Mucosa of stomach (tissue), 1 donor: ENCODE results near the gene ACMSD.
"Not testable (repeated sequence)": the region's sequence is repeated elsewhere in the genome, so short reads cannot be mapped to it uniquely, and the experiment has no call there.

Experiments
- H3K27me3 ChIP-seq: one replicate; pipeline ENCODE4 v1.7.0; 2013; ENCODE audit warnings: mild to moderate bottlenecking, low read length; ENCODE audit not compliant: control insufficient read depth, insufficient read depth
- H3K36me3 ChIP-seq: one replicate; pipeline ENCODE4 v1.7.0; 2013; ENCODE audit warnings: low read length; ENCODE audit not compliant: control insufficient read depth, insufficient read depth
- H3K4me1 ChIP-seq: one replicate; pipeline ENCODE4 v1.7.0; 2013; ENCODE audit warnings: mild to moderate bottlenecking, low read length; ENCODE audit not compliant: control insufficient read depth, insufficient read depth
- H3K4me3 ChIP-seq: one replicate; pipeline ENCODE4 v1.7.0; 2013; ENCODE audit warnings: low read length
- H3K9ac ChIP-seq: one replicate; pipeline ENCODE4 v1.7.0; 2013; ENCODE audit warnings: mild to moderate bottlenecking, low read length, moderate library complexity
- H3K9me3 ChIP-seq: one replicate; pipeline ENCODE4 v1.7.0; 2013; ENCODE audit warnings: mild to moderate bottlenecking, low read length, moderate library complexity; ENCODE audit not compliant: control insufficient read depth
- donor health status: Pancreatic carcinoma.

ACMSD gene

GRCh38 chr2:134823431-134823830, 15.0 kb upstream of the ACMSD start:
- Histone ChIP-seq H3K4me1 (peaks cover 9% of the 10 kb centered on the region), H3K4me3 (no peak overlapping the region), H3K27me3 (no peaks in the 10 kb centered on the region), H3K9ac (no peak overlapping the region), H3K36me3 (no peaks in the 10 kb centered on the region), H3K9me3 (no peaks in the 10 kb centered on the region)

- Histone ChIP-seq H3K36me3 (no peaks in the 10 kb centered on the region), H3K27me3 (no peaks in the 10 kb centered on the region), H3K4me3 (no peak overlapping the region), H3K4me1 (peaks cover 6% of the 10 kb centered on the region), H3K9ac (no peak overlapping the region), H3K9me3 (no peaks in the 10 kb centered on the region)
Measured at GRCh38 chr2:134823832-134824231, 14.6 kb upstream of the ACMSD start.

GRCh38 chr2:134825716-134826115, 12.7 kb upstream of the ACMSD start:
- H3K4me3 ChIP-seq, H3K9me3 ChIP-seq, H3K36me3 ChIP-seq: not testable (repeated sequence)

GRCh38 chr2:134835471-134835870, 2.9 kb upstream of the ACMSD start:
- Histone ChIP-seq H3K9me3 (no peaks in the 10 kb centered on the region), H3K9ac (no peak overlapping the region), H3K36me3 (no peaks in the 10 kb centered on the region), H3K27me3 (no peaks in the 10 kb centered on the region), H3K4me3 (no peak overlapping the region), H3K4me1 (no peaks in the 10 kb centered on the region)

More at GRCh38 chr2:134825716-134826115, 12.7 kb upstream of the ACMSD start:
- not testable (repeated sequence) for H3K9ac ChIP-seq, H3K4me1 ChIP-seq, H3K27me3 ChIP-seq

- Histone ChIP-seq H3K4me3 (no peak overlapping the region), H3K9ac (no peak overlapping the region), H3K4me1 (no peaks in the 10 kb centered on the region), H3K36me3 (no peaks in the 10 kb centered on the region), H3K9me3 (no peaks in the 10 kb centered on the region), H3K27me3 (no peaks in the 10 kb centered on the region)
Measured at GRCh38 chr2:134836986-134837385, 1.4 kb upstream of the ACMSD start.

GRCh38 chr2:134839649-134840048, 1.2 kb downstream of the ACMSD start:
- no peak overlapping the region for H3K4me3 ChIP-seq
- peaks cover 16% of the 10 kb centered on the region for H3K4me1 ChIP-seq
- H3K9me3 ChIP-seq: no peaks in the 10 kb centered on the region
- no peaks in the 10 kb centered on the region for H3K27me3 ChIP-seq
- no peaks in the 10 kb centered on the region for H3K36me3 ChIP-seq
- H3K9ac ChIP-seq: no peak overlapping the region

- H3K9ac ChIP-seq: no peak overlapping the region
- H3K36me3 ChIP-seq: no peaks in the 10 kb centered on the region
- H3K4me3 ChIP-seq: no peak overlapping the region
- H3K27me3 ChIP-seq: no peaks in the 10 kb centered on the region
- H3K9me3 ChIP-seq: no peaks in the 10 kb centered on the region
- peaks cover 16% of the 10 kb centered on the region for H3K4me1 ChIP-seq
Measured at GRCh38 chr2:134842930-134843490, 4.6 kb downstream of the ACMSD start.

- Histone ChIP-seq H3K4me3 (no peak overlapping the region), H3K4me1 (peaks cover 16% of the 10 kb centered on the region), H3K27me3 (no peaks in the 10 kb centered on the region), H3K9me3 (no peaks in the 10 kb centered on the region), H3K36me3 (no peaks in the 10 kb centered on the region), H3K9ac (no peak overlapping the region)
Measured at GRCh38 chr2:134843968-134844367, 5.6 kb downstream of the ACMSD start.

GRCh38 chr2:134845028-134845427, 6.6 kb downstream of the ACMSD start:
- Histone ChIP-seq H3K9me3 (no peaks in the 10 kb centered on the region), H3K4me1 (peaks cover 16% of the 10 kb centered on the region), H3K36me3 (no peaks in the 10 kb centered on the region), H3K4me3 (no peak overlapping the region), H3K27me3 (no peaks in the 10 kb centered on the region), H3K9ac (no peak overlapping the region)

- Histone ChIP-seq H3K9ac (no peak overlapping the region), H3K27me3 (no peaks in the 10 kb centered on the region), H3K4me1 (peaks cover 16% of the 10 kb centered on the region), H3K4me3 (no peak overlapping the region), H3K9me3 (no peaks in the 10 kb centered on the region), H3K36me3 (no peaks in the 10 kb centered on the region)
Measured at GRCh38 chr2:134845719-134846118, 7.3 kb downstream of the ACMSD start.

- Histone ChIP-seq H3K9ac (no peak overlapping the region), H3K4me3 (no peak overlapping the region), H3K36me3 (no peaks in the 10 kb centered on the region), H3K9me3 (no peaks in the 10 kb centered on the region), H3K4me1 (peaks cover 16% of the 10 kb centered on the region), H3K27me3 (no peaks in the 10 kb centered on the region)
Measured at GRCh38 chr2:134846213-134846612, 7.8 kb downstream of the ACMSD start.

GRCh38 chr2:134847582-134847981, 9.2 kb downstream of the ACMSD start:
- H3K9ac ChIP-seq, H3K27me3 ChIP-seq, H3K4me3 ChIP-seq, H3K9me3 ChIP-seq, H3K36me3 ChIP-seq: not testable (repeated sequence)
- H3K4me1 ChIP-seq: peaks cover 16% of the 10 kb centered on the region

GRCh38 chr2:134852518-134852917, 14.1 kb downstream of the ACMSD start:
- Histone ChIP-seq H3K9ac (no peak overlapping the region), H3K27me3 (no peaks in the 10 kb centered on the region), H3K4me1 (no peaks in the 10 kb centered on the region), H3K4me3 (no peak overlapping the region), H3K9me3 (no peaks in the 10 kb centered on the region), H3K36me3 (no peaks in the 10 kb centered on the region)
